Heart right ventricle (tissue), 16 donors: ENCODE measurements around the gene CCDC183. TPM values are rescaled to one million over a fixed set of nuclear protein-coding genes. Genes with fewer than 3 reads are reported as not detected.

Experiments
- ATAC-seq, 8 donors: fragments of 200-7000 bp; cut with Tn5 transposase; one replicate each; pipeline ENCODE4 v1.9.1; 2020; ENCODE audit warnings: mild to moderate bottlenecking in 8 of 8, moderate library complexity in 8 of 8, moderate number of reproducible peaks in 1 of 8
- DNase-seq, 2 donors: peaks; one replicate each; pipeline ENCODE4 v3.0.0-alpha.2; 2020
- H3K27ac ChIP-seq, 10 donors: fragments of 200-600 bp; sonication (generic) in 2 of 10; one replicate each; pipeline versions ENCODE4 v1.5.0 to v1.8.0; 2020 to 2022; ENCODE audit warnings: mild to moderate bottlenecking in 3 of 10
- H3K27me3 ChIP-seq, 7 donors: fragments of 200-600 bp; one replicate each; pipeline ENCODE4 v1.8.0; 2021 to 2022; ENCODE audit warnings: mild to moderate bottlenecking in 2 of 7
- H3K36me3 ChIP-seq, 9 donors: fragments of 200-600 bp; sonication (generic) in 1 of 9; one replicate each; pipeline versions ENCODE4 v1.5.0 to v1.8.0; 2020 to 2022; ENCODE audit warnings: mild to moderate bottlenecking in 2 of 9
- H3K4me1 ChIP-seq, 9 donors: fragments of 200-600 bp; sonication (generic) in 1 of 9; one replicate each; pipeline versions ENCODE4 v1.5.0 to v1.8.0; 2020 to 2022; ENCODE audit warnings: mild to moderate bottlenecking in 4 of 9
- H3K4me3 ChIP-seq, 10 donors: fragments of 200-600 bp; sonication (generic) in 2 of 10; one replicate each; pipeline versions ENCODE4 v1.5.0 to v1.8.0; 2020 to 2022; ENCODE audit warnings: mild to moderate bottlenecking in 7 of 10, moderate library complexity in 2 of 10
- H3K9me3 ChIP-seq, 11 donors: fragments of 200-600 bp in 10 of 11; sonication (generic) in 2 of 11; one replicate each; pipeline versions ENCODE4 v1.5.0 to v1.8.0; 2013 to 2022; ENCODE audit warnings: mild to moderate bottlenecking in 2 of 11, control low read depth in 1 of 11, moderate library complexity in 1 of 11
- CTCF ChIP-seq, 9 donors: fragments of 200-600 bp; sonication (generic) in 2 of 9; IDR thresholded peaks; one replicate each; pipeline versions ENCODE4 v1.5.0 to v1.8.0; 2021 to 2022; ENCODE audit warnings: antibody characterized with exemption in 9 of 9, mild to moderate bottlenecking in 5 of 9, moderate library complexity in 1 of 9
- WGBS, 2 donors: extraction: QIAGEN DNeasy Blood & Tissue Kit; methylation state at CpG; one replicate each; pipeline ENCODE4 v1.1.7; 2013; ENCODE audit warnings: inconsistent platforms in 1 of 2; 5-methylcytosine and 5-hydroxymethylcytosine counted together
- intact Hi-C, 10 donors: fragments of 100-400 bp; cut with DNase I; formaldehyde crosslinking; loops; one replicate each; pipeline versions ENCODE4 v1.11.1 to v1.14.2; 2022
- polyA plus RNA-seq, 2 donors: library from polyadenylated mRNA; stranded (reverse); fragments of 200-250 nt; gene quantifications; one replicate each; pipeline ENCODE4 v1.2.3, GENCODE V29; 2013
- total RNA-seq, 10 donors: library from RNA; stranded (reverse); fragmentation: NEBNext Ultra II Directional in 3 of 10; extraction: Animal tissue kit (Norgen Biotek cat#: 25700) in 3 of 10; gene quantifications; one replicate each; pipeline versions ENCODE4 v1.2.1 to v1.2.4, GENCODE V29; 2021 to 2023
- donor health status: Arrhythmogenic right ventricular cardiomyopathy.
- donor health status: ischemic (EF 13 %, LVEDD 7.1; RV severe dilation, severe dysfunction).
- donor health status: healthy with polysubstance abuse.
- donor health status: DM: no; HTN: yes; CAD: no.
- donor health status: DM: no; HTN: no; CAD: no.
- donor health status: ischemic (EF 25% LVEDD 6.9; RV normal size, moderate dysfunction).
- donor health status: ischemic (EF 25% LVEDD 5.7; RV mildly dilated, moderate dysfunction).
- donor health status: healthy.
- donor health status: DM: yes; HTN: yes; CAD: no.
- donor health status: Ischemic cardiomyopathy.
- donor health status: ischemic (EF 35%, LVEDD 5.7; RV mildly dilated, moderate dysfunction).
- donor health status: nonischemic (EF 11% LVEDD 7.7; RV severe dilation, severe dysfunction).
- donor health status: DM: yes; HTN: yes; CAD: no.
- donor health status: PGD.
- donor health status: ischemic (EF 29% LVEDD 5.4; RV normal size, mild dysfunction).
- donor health status: nonischemic (EF 23%, LVEDD 6.1; RV moderate dilation, normal function).

The CCDC183 gene
- total and polyA plus RNA-seq, 12 donors = 0.49 to 9.2 (median 1.1) TPM

- Histone ChIP-seq H3K27me3 (no peaks in the 10 kb centered on the region), H3K9me3 (no peaks in the 10 kb centered on the region), H3K36me3 (peaks cover 0 to 88% (median 45%) of the 10 kb centered on the region in 9 donors), H3K4me3 (no peak overlapping the region), H3K27ac (no peak overlapping the region), H3K4me1 (peaks cover 0 to 4% (median under 1%) of the 10 kb centered on the region in 9 donors)
- 93 to 95% methylated on average over 24 of the region's 24 CpGs for WGBS, 2 donors
- TF ChIP-seq CTCF (IDR thresholded peaks at IDR 0.05) = no peak
- DNase-seq (no peak), ATAC-seq (no peak)
- intact Hi-C loops = no loop called here
Observed at GRCh38 chr9:136826703-136827582, 30.8 kb downstream of the CCDC183 start.

GRCh38 chr9:136827794-136828473 is 31.8 kb downstream of the CCDC183 start:
- Histone ChIP-seq H3K4me1 (no peaks in the 10 kb centered on the region), H3K27me3 (no peaks in the 10 kb centered on the region), H3K27ac (no peak overlapping the region), H3K36me3 (peaks cover 0 to 97% (median 45%) of the 10 kb centered on the region in 9 donors), H3K4me3 (no peak overlapping the region), H3K9me3 (no peaks in the 10 kb centered on the region)
- no peak for TF ChIP-seq CTCF (IDR thresholded peaks at IDR 0.05)
- intact Hi-C loops = no loop called here
- 93% methylated on average over 14 of the region's 14 CpGs for WGBS, 2 donors
- no peak for ATAC-seq
- DNase-seq = no peak

GRCh38 chr9:136828474-136829140 is 32.5 kb downstream of the CCDC183 start:
- 94 to 96% methylated on average over 31 of the region's 31 CpGs for WGBS, 2 donors
- Histone ChIP-seq H3K9me3 (no peaks in the 10 kb centered on the region), H3K27ac (no peak overlapping the region), H3K4me1 (no peaks in the 10 kb centered on the region), H3K36me3 (peaks cover 0 to 93% (median 45%) of the 10 kb centered on the region in 9 donors), H3K27me3 (no peaks in the 10 kb centered on the region), H3K4me3 (no peak overlapping the region)
- ATAC-seq (no peak), DNase-seq (no peak)
- intact Hi-C loops = no loop called here
- no peak for TF ChIP-seq CTCF (IDR thresholded peaks at IDR 0.05)

DNA sequence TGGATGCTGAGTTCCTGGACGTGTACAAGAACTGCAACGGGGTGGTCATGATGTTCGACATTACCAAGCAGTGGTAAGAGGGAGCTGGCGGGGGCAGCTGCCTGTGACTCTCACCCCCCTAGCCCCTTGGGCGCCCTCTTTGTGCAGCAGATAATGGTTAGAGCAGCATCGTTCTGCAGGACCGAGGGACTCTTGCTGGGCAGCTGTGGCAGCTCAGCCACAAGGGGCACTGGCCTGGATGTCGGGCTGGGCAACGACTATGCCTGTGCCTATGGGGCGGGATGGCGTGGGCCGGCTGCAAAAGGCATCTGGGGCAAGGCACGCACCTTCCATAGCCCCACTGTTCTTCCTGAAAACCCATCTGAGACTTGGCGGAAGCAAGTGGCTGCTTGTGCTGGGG is 33.3 kb downstream of the CCDC183 start:
- Histone ChIP-seq H3K4me3 (no peak overlapping the region), H3K27me3 (no peaks in the 10 kb centered on the region), H3K27ac (no peak overlapping the region), H3K36me3 (peaks cover 0 to 90% (median 45%) of the 10 kb centered on the region in 9 donors), H3K4me1 (no peaks in the 10 kb centered on the region), H3K9me3 (no peaks in the 10 kb centered on the region)
- TF ChIP-seq CTCF (IDR thresholded peaks at IDR 0.05) = no peak
- intact Hi-C loops = no loop called here
- DNase-seq (no peak), ATAC-seq (peak in 1 of 8 donors; percentile 6)
- WGBS, 2 donors = 91% methylated on average over 14 of the region's 14 CpGs
